PC-3 (cell line): ENCODE measurements around the gene DGKB. TPM values are rescaled to one million over a fixed set of nuclear protein-coding genes. Genes with fewer than 3 reads are reported as not detected.

Experiments used
- ATAC-seq: fragments of 200-7000 bp; cut with Tn5 transposase; 2 replicates; pipeline ENCODE4 v1.9.1; 2020; ENCODE audit warnings: mild to moderate bottlenecking, moderate library complexity
- BruUV-seq: library from RNA; stranded (reverse); fragments of 400-500 nt; replicated peaks from 2 replicates; lab custom pipeline; 2021; lab: Mats Ljungman, UMichigan
- CTCF ChIA-PET: fragments of 300-600 bp; sonication (Branson Sonifier 250); formaldehyde crosslinking; loops from one replicate; lab custom pipeline; 2022; ENCODE audit warnings: antibody characterized with exemption; lab: Charles Lee
- POLR2A ChIA-PET: fragments of 300-600 bp; sonication (Branson Sonifier 250); formaldehyde crosslinking; loops from one replicate; lab custom pipeline; 2022; ENCODE audit warnings: antibody characterized with exemption; ENCODE audit not compliant: unreplicated experiment; lab: Charles Lee
- DNase-seq: peaks from one replicate; pipeline ENCODE4 v3.0.0-alpha.2; 2015
- H2AFZ ChIP-seq: fragments of 300-600 bp; sonication (generic); 2 replicates; pipeline ENCODE4 v1.6.0; 2016; ENCODE audit warnings: antibody characterized with exemption, low read length
- H3F3A ChIP-seq: fragments of 300-600 bp; sonication (generic); one replicate; pipeline ENCODE4 v1.6.0; 2017; ENCODE audit warnings: antibody characterized with exemption, low read length, control low read depth, mild to moderate bottlenecking; ENCODE audit not compliant: unreplicated experiment
- H3K27ac ChIP-seq: fragments of 300-600 bp; sonication (generic); 2 replicates; pipeline ENCODE4 v1.5.1; 2016; ENCODE audit warnings: mild to moderate bottlenecking, low read length
- H3K27me3 ChIP-seq: fragments of 300-600 bp; sonication (generic); 2 replicates; pipeline ENCODE4 v1.6.1; 2016; ENCODE audit warnings: low read length, mixed read lengths
- H3K36me3 ChIP-seq: fragments of 300-600 bp; sonication (generic); 2 replicates; pipeline ENCODE4 v1.6.1; 2016; ENCODE audit warnings: low read depth, mixed run types, low read length, mixed read lengths
- H3K4me1 ChIP-seq: fragments of 300-600 bp; sonication (generic); 2 replicates; pipeline ENCODE4 v1.5.1; 2016; ENCODE audit warnings: low read length; ENCODE audit not compliant: insufficient read depth
- H3K4me2 ChIP-seq: fragments of 300-600 bp; sonication (generic); 2 replicates; pipeline ENCODE4 v1.6.0; 2016; ENCODE audit warnings: low read length
- H3K4me3 ChIP-seq: fragments of 300-600 bp; sonication (generic); 2 replicates; pipeline ENCODE4 v1.5.1; 2016; ENCODE audit warnings: mild to moderate bottlenecking, low read length, mixed read lengths
- H3K79me2 ChIP-seq: fragments of 300-600 bp; sonication (generic); 2 replicates; pipeline ENCODE4 v1.6.1; 2017; ENCODE audit warnings: low read length, mixed read lengths
- H3K9ac ChIP-seq: fragments of 300-600 bp; sonication (generic); 2 replicates; pipeline ENCODE4 v1.6.0; 2016; ENCODE audit warnings: mild to moderate bottlenecking, low read length
- H3K9me2 ChIP-seq: fragments of 300-600 bp; sonication (generic); replicated peaks from 2 replicates; pipeline ENCODE4 v1.6.1; 2016; ENCODE audit warnings: mixed run types, low read length, mixed read lengths
- H3K9me3 ChIP-seq: fragments of 300-600 bp; sonication (generic); 2 replicates; pipeline ENCODE4 v1.6.1; 2016; ENCODE audit warnings: low read length, mixed read lengths
- H4K20me1 ChIP-seq: fragments of 300-600 bp; sonication (generic); 2 replicates; pipeline ENCODE4 v1.6.1; 2016; ENCODE audit warnings: low read length, mixed read lengths
- EZH2 ChIP-seq: fragments of 300-600 bp; sonication (generic); IDR thresholded peaks from one replicate; pipeline ENCODE4 v1.6.1; 2017; ENCODE audit warnings: antibody characterized with exemption, mild to moderate bottlenecking, low read length; ENCODE audit not compliant: unreplicated experiment
- EZH2phosphoT487 ChIP-seq: fragments of 300-600 bp; sonication (generic); IDR thresholded peaks from 2 replicates; pipeline ENCODE4 v1.6.1; 2018; ENCODE audit warnings: mild to moderate bottlenecking, antibody characterized with exemption, low read length, borderline replicate concordance
- intact Hi-C: fragments of 100-400 bp; cut with micrococcal nuclease; formaldehyde crosslinking; loops from 2 replicates; pipeline ENCODE4 v1.9.0; 2023
- total RNA-seq: library from RNA; depleted of rRNA; stranded (reverse); fragments of >200 nt; gene quantifications from 2 replicates; pipeline ENCODE4 v1.2.3, GENCODE V29; 2014
- TF ChIP-seq, protein P1 (sequence below): fragments of 300-600 bp; sonication (generic); conservative IDR thresholded peaks from 2 replicates; pipeline ENCODE4 v1.5.1; 2017; ENCODE audit warnings: antibody characterized with exemption, low read depth, mild to moderate bottlenecking, low read length

Gene DGKB
- total RNA-seq, 1 experiment from 2014 or later: 0.15 TPM

DNA sequence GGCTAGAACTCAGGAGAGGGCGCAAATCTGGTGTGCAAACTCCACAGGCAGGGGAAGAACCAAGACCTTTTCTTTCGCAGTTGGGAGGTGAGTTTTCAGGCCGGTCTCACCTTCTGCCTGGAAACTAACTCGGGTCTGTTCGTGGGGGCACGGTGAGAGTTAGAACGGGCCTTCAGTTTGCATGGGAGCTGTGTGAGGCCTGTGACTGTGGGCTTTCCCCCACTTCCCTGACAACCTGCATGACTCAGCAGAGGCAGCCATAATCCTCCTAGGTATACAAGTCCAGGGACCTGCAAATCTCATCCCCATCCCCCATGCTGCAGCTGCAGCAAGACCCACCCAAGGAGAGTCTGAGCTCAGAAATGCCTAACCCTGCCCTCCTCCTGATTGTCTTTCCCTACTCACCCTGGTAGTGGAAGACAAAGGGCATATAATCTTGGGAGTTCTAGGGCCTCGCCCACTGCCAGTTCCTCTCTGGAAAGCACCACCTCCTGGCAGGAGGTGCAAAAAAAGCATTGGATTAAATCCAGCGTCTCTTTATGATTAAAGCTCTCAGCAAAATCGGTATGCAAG lies 718.2 kb downstream of the DGKB start:
- Histone ChIP-seq H3K4me1 (no peaks in the 10 kb centered on the region), H3K36me3 (no peaks in the 10 kb centered on the region), H3K27me3 (no peaks in the 10 kb centered on the region), H3K9ac (no peak overlapping the region), H3F3A (no peaks in the 10 kb centered on the region), H3K9me2 (no peaks in the 10 kb centered on the region), H3K79me2 (no peaks in the 10 kb centered on the region), H4K20me1 (no peaks in the 10 kb centered on the region), H3K4me3 (no peak overlapping the region), H3K9me3 (no peaks in the 10 kb centered on the region), H2AFZ (0 out of 2 replicates have a peak overlapping the region, but pooled peaks have one; percentile 48), H3K27ac (no peak overlapping the region), H3K4me2 (no peak overlapping the region)
- POLR2A ChIA-PET: no interaction called here
- intact Hi-C loops: no loop called here
- peak; percentile 8 for DNase-seq
- CTCF ChIA-PET: no interaction called here
- no TSS peak for BruUV-seq
- no peak for TF ChIP-seq EZH2
- TF ChIP-seq EZH2phosphoT487: no peak
- TF ChIP-seq, protein P1, sequence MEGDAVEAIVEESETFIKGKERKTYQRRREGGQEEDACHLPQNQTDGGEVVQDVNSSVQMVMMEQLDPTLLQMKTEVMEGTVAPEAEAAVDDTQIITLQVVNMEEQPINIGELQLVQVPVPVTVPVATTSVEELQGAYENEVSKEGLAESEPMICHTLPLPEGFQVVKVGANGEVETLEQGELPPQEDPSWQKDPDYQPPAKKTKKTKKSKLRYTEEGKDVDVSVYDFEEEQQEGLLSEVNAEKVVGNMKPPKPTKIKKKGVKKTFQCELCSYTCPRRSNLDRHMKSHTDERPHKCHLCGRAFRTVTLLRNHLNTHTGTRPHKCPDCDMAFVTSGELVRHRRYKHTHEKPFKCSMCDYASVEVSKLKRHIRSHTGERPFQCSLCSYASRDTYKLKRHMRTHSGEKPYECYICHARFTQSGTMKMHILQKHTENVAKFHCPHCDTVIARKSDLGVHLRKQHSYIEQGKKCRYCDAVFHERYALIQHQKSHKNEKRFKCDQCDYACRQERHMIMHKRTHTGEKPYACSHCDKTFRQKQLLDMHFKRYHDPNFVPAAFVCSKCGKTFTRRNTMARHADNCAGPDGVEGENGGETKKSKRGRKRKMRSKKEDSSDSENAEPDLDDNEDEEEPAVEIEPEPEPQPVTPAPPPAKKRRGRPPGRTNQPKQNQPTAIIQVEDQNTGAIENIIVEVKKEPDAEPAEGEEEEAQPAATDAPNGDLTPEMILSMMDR: no peak
- no peak; the same call in 1 of the 2 replicates for ATAC-seq

DNA sequence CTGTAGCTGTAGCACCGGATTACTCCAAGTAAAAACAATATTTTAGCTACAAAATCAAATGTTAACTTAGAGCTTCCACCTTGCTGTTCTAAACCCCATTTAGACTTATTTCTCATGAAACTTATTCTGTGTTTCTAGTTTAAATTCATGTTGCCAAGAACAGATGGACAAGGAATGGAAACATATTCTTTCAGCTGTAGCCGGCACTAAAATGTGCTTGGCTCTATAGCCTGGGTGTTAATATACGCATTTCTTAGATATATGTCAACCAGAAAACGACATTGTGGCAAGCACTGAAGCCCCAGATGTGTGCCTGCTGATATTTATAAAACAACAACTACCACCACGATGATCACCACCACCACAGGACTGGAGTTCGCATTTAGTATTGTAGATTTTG lies 722.8 kb downstream of the DGKB start:
- Histone ChIP-seq H3F3A (no peaks in the 10 kb centered on the region), H3K4me3 (no peak overlapping the region), H3K9me3 (no peaks in the 10 kb centered on the region), H4K20me1 (no peaks in the 10 kb centered on the region), H3K9me2 (no peaks in the 10 kb centered on the region), H2AFZ (no peak overlapping the region), H3K4me2 (no peak overlapping the region), H3K27me3 (no peaks in the 10 kb centered on the region), H3K79me2 (no peaks in the 10 kb centered on the region), H3K9ac (no peak overlapping the region), H3K27ac (no peak overlapping the region), H3K36me3 (no peaks in the 10 kb centered on the region), H3K4me1 (no peaks in the 10 kb centered on the region)
- intact Hi-C loops: no loop called here
- DNase-seq (no peak), ATAC-seq (no peak)
- no peak for TF ChIP-seq EZH2phosphoT487
- TF ChIP-seq, protein P1: no peak
- TF ChIP-seq EZH2: no peak
- ChIA-PET CTCF (no interaction called here), POLR2A (no interaction called here)
- no TSS peak for BruUV-seq

DNA sequence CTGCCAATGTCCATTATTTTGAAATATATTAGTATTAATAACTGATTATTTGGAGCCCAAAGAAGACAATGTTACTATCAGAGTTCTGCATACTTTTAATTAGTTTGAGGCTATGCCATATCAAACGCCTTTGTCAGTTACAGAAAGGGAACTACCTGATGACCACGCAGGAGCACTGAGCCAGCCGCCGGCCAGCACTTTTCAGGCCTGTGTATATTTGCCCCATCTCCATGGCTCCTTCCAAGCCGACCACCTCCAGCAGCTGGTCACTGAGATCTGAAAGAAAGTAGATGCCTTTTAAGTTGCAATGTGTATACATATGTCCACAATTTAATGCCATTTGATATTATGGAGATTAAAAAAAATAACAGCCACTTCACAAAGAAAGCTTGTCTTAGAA lies 724.7 kb downstream of the DGKB start:
- no peak for TF ChIP-seq EZH2phosphoT487
- TF ChIP-seq, protein P1: no peak
- TF ChIP-seq EZH2: no peak
- POLR2A ChIA-PET: no interaction called here

More for the DNA sequence above, 724.7 kb downstream of the DGKB start:
- Histone ChIP-seq H3K36me3 (no peaks in the 10 kb centered on the region), H3K9me3 (no peaks in the 10 kb centered on the region), H4K20me1 (no peaks in the 10 kb centered on the region), H3K27ac (no peak overlapping the region), H3K4me1 (no peaks in the 10 kb centered on the region), H3K4me2 (no peak overlapping the region), H3K27me3 (no peaks in the 10 kb centered on the region), H3K79me2 (no peaks in the 10 kb centered on the region), H3K9me2 (no peaks in the 10 kb centered on the region), H2AFZ (no peak overlapping the region), H3K9ac (no peak overlapping the region), H3F3A (no peaks in the 10 kb centered on the region), H3K4me3 (no peak overlapping the region)
- no peak for DNase-seq
- no TSS peak for BruUV-seq
- CTCF ChIA-PET: no interaction called here
- no peak for ATAC-seq
- intact Hi-C loops: no loop called here
